CD4-positive, alpha-beta T cell treated with Interleukin-6 for 4 hours (primary cell): ENCODE measurements around the gene RPSA.

Experiments
- DNase-seq: peaks from one replicate; pipeline ENCODE4 v3.0.0-alpha.2; 2020; ENCODE audit warnings: mixed read lengths

RPSA gene

GRCh38 chr3:39460677-39461076 is 54.2 kb downstream of the RPSA start:
- no peak for DNase-seq
